GM18526 (cell line): ENCODE data around the gene TMEM147.

Experiments
- POLR2A ChIP-seq: IDR thresholded peaks from 3 replicates; pipeline ENCODE4 v1.6.1; 2011; ENCODE audit not compliant: insufficient read length; ENCODE audit errors: extremely low read depth

Gene TMEM147

GRCh38 chr19:35513628-35514281 is 31.7 kb upstream of the TMEM147 start, which contains the start of gene DMKN:
Gene DMKN, minus strand, starts transcription at chr19:35513649. Its CDS starts 174 bp downstream, at chr19:35513475.
- TF ChIP-seq POLR2A: no peak

DNA sequence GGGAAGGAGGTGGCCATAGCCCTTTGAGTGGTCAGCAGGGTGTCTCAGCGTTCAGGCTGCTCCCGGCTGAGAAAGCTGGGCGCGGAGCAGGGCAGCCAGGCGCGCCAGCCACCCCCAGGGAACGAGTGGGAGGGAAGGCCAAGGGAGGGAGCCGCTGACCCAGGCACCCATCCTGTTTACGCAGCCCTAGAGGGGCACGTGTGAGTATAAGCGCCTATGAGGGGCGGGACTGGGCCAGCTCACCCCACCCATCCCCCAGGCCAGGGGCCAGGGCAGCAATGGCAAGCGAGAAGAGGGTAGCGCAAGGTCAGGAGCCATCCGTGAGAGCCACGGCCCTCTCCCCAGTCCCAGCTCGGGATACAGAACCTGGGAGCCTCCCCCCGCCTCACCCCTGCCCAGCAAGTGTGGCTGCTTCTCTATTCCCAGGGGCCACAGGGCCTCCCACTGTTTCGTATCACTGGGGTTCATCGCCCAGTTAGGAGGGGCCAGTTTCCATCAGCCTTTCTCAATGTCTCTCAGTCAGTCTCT is 31.1 kb upstream of the TMEM147 start:
- no peak for TF ChIP-seq POLR2A

- no peak for TF ChIP-seq POLR2A
Measured at GRCh38 chr19:35516310-35516709, 29.1 kb upstream of the TMEM147 start.

DNA sequence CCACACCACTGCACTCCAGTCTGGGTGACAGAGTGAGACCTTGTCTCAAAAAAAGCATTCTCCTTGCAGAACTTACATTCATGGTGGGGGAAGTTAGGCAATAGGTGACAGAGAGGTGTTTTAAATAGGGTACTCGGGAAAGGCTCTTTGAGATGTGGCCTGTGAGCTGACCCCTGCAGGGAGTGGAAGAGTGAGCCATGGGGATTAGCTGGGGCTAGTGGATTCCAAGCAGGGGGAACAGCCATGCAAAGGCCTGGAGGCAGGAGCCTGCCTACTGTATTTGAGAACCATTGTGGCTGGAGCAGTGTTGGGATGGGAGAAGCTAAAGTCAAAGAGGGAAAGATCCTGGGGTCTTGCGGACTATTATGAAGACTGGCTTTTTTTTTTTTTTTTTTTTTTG is 28.1 kb upstream of the TMEM147 start:
- no peak for TF ChIP-seq POLR2A

DNA sequence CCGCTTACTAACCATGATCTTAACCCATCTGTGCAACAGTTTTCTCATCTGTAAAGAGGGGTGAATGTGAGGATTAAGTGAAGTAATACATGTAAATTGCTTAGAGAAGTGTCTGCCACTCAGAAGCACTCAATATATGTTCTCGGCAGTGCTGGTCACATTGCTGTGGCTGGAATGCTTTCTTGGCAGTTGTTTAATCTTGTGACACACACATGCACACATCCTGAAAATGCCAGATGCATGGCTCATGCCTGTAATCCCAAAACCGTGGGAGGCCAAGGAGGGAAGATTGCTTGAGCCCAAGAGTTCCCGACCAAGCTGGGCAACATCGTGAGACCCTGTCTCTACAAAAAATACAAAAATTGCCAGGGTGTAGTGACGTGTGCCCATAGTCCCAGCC is 27.1 kb upstream of the TMEM147 start:
- TF ChIP-seq POLR2A: no peak

DNA sequence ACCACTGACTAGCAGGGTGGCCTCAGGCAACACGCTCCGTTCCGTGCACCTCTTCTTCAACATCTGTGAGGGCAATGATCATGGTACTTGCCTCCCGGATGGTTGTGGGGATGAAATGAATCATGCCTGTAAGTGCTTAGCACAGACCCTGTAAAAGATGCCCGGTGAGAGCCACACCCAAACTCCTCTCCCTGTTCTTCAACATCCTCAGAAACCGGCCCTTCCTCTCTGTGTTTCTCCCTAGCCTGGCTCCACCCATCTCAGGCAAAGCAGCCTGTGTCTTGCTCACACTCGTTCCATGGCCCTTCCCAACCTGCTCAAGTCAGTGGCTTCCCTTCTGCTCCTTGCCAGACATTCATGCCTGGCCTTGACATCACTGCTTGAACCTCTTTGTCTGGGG is 26.1 kb upstream of the TMEM147 start:
- no peak for TF ChIP-seq POLR2A

DNA sequence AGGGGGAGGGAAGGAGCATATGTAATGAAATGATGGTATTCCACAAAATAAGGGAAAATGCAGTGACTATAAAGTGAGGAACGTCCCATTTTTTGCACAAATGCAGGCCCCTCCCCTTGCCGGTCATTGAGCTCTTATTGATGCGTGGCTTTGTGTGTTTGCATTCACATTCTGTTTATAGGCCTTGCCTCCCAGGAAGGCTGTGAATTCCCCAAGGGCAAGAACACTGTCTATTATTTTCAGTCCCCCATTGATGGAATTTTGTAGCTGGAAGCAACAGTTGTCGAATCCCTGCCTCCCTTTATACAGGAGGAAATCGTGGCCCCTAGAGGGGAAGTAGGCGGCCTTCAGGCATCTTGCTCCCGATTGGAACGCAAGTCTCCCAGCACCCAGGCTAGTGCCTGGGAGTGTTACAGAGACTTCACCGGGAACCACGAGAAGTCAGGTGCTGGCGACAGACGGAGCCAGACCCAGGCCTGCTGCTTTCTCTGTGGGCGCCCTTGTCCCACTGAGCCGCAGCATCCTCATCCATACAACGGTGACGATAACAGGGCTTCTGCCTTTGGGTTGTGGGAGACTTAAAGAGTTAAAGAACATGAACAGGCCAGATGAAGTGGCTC is 24.2 kb upstream of the TMEM147 start:
- TF ChIP-seq POLR2A: no peak

DNA sequence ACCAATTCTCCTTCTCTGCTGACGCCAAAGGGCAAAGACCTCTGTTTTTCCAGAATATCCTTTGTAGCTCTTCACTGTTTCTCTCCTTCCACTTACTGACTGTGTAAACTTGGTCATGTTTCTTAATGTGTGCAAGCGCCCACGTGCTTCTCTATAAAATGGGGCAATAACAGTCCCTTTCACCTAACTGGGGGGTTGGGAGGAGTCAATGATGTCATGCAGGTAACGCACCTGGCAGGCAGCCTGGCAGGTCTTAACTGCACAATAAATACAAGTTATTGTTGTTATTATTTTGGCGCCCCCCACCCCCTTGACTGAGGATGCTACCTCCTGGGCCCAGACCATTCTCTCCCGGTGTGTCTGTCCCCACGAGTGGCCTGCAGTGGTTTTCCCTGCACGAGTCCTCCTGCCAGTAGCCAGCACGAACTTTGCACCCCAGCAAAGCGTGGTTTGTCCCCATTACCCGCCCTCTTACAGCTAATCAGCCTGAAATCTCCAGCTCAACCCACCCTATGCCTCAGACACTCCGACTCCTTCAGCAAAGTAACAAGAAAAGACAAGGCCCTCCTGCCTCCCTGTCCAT is 22.6 kb upstream of the TMEM147 start:
- no peak for TF ChIP-seq POLR2A

DNA sequence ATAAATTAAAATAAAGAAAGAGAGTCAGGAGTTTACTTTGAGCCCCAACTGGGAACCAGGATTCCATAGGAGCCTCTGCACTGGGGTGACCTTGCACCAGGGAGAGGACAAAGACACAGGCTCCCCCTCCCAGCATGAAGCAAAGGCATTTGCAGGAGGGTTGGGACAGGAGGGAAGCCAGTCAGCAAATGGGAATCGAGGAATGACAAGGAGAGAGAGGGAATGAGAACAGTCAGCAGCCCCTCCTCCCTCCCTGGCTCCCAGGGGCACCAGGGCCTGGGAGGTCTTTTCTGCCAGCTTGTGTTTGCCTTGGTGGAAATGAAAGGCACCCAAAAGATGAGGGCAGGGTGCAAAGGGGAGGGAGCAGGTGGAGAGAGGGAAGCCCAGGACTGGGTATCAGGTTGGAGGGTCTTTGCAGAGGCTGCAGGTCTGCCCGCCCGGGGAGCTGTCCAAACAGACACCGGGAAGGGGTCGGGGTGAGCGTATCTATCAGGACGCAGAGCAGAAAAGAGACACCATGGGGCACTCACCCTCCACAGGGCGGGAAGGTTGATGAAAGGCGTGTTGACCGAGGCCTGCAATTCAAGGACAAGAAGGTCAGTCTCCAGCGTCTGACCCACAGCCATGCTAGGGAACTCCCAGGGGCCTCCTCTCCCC is 21.1 kb upstream of the TMEM147 start:
- TF ChIP-seq POLR2A: no peak

- no peak for TF ChIP-seq POLR2A
Measured at GRCh38 chr19:35525873-35526272, 19.6 kb upstream of the TMEM147 start.

- no peak for TF ChIP-seq POLR2A
Measured at GRCh38 chr19:35528218-35529038, 17.0 kb upstream of the TMEM147 start, which contains the start of gene SBSN. Gene SBSN, minus strand, starts transcription at chr19:35528311. Its CDS starts 30 bp downstream, at chr19:35528281.

DNA sequence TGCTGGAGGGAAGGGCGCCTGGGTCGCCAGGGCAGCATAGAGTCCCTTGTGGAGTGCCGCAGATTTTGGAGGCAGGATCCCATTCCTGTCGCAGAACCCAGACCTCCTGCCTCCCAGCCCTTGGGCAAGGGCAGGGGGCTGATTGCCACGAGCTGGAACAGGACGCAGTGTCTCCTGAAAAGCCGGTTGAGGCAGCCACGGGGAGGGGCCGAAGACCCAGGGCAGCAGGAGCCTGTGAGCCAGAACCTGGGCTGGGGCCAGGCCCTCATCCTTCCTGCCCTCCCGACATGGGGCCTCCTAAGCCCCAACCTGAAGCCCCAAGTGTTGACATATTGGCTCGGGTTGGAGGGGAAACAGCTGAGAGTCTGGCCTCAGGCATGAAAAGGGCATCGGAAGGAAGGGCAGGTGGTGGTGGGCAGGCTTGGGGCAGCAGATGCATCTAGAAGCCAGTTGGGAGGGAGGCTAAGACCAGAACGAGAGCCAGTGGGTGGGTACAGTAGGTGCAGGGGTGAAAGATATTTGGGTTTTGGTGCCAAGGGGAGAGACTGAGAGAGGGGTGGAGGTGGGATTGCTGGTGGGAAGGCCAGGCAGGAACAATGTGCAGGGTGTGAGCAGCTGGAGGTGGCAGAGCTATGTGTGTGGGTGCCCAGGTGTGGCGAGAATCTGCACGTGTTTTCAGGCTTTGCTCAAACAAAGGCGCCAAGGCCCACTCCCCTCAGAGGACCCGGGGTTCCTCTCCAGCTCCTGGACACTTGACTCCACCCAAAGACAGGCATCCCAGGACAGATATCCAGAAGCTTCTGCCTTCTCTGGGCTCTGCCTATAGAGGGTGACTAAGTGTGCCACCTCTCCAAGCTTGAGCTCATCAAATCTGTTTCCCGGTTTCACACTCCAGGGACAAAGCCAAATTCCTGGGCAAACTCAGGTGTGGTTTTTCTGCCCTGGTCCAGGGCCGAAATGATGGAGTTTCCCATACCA is 15.9 kb upstream of the TMEM147 start:
- TF ChIP-seq POLR2A: no peak

DNA sequence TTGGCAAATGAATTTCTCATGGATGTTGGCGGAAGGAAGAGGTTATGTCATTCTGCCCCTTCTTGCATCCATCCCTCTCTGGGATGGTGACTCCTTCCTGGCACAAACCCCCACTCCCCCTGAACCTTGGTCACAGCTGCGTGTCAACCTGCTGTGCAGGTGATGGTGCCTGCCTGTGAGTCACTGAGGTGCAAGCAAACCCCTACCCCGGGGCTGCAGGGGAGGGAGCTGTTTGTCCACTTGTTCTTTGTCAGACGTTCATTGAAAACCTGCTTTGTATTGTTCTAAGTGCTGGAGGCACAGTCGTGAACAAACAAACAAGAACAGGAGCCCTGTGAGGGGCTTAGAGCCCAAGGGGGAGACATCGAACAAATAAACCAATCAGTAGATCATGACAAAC is 14.1 kb upstream of the TMEM147 start:
- no peak for TF ChIP-seq POLR2A
